ENCODE results near the gene RELN. TPM values are rescaled to one million over a fixed set of nuclear protein-coding genes. Genes with fewer than 3 reads are reported as not detected.

RELN gene
- total RNA-seq, 4 donors from 2014 or later = 0.02 to 0.73 (median 0.39) TPM; not detected in 1

DNA sequence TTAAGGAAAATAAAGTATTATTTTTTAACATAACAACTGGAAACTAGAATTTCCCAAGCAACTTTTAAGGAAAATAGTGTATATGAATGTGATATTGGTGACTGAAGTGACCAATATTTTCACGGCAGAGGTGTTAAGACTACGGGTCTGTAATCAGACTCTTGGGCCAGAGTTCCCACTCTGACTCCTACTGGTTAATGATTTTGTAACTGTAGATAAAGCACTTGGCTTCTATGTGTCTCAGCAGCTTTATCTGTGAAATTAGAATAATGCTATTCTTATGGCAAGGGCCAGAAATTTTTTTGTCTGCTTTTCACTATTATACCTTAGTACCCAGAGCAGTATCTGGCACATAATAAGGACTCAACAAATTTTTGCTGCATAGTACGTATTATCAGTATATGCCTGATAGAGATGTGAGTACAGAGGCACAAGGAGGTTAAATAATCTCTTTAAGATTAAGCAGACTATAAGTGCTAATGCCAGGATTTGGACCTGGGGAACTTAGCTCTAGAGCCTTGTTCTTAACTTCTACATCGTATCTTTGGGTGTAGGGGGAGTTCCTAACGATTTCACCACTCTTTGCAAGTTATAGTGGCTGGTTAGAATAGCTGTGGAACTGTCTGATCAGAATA, 357.3 kb downstream of the RELN start:
- Histone ChIP-seq H3K4me3 (no peak overlapping the region), H3K36me3 (no peaks in the 10 kb centered on the region), H3K27me3 (no peaks in the 10 kb centered on the region), H3K4me1 (no peaks in the 10 kb centered on the region), H3K9me3 (no peaks in the 10 kb centered on the region), H3K27ac (no peak overlapping the region)
- in situ Hi-C loops (cut with MboI; ENCODE audit: low sequenced_read_pairs in 4 of 4) (no loop called here), intact Hi-C loops (cut with DNase I; ENCODE audit: low total_unique reads) (no loop called here)
- TF ChIP-seq, protein P1, sequence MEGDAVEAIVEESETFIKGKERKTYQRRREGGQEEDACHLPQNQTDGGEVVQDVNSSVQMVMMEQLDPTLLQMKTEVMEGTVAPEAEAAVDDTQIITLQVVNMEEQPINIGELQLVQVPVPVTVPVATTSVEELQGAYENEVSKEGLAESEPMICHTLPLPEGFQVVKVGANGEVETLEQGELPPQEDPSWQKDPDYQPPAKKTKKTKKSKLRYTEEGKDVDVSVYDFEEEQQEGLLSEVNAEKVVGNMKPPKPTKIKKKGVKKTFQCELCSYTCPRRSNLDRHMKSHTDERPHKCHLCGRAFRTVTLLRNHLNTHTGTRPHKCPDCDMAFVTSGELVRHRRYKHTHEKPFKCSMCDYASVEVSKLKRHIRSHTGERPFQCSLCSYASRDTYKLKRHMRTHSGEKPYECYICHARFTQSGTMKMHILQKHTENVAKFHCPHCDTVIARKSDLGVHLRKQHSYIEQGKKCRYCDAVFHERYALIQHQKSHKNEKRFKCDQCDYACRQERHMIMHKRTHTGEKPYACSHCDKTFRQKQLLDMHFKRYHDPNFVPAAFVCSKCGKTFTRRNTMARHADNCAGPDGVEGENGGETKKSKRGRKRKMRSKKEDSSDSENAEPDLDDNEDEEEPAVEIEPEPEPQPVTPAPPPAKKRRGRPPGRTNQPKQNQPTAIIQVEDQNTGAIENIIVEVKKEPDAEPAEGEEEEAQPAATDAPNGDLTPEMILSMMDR (IDR thresholded peaks at IDR 0.05 in 4 of 5, conservative IDR thresholded peaks at IDR 0.05 in 1 of 5) = no peak
- TF ChIP-seq POLR2A (IDR thresholded peaks at IDR 0.05) = no peak
- no peak for DNase-seq
- no peak for ATAC-seq

DNA sequence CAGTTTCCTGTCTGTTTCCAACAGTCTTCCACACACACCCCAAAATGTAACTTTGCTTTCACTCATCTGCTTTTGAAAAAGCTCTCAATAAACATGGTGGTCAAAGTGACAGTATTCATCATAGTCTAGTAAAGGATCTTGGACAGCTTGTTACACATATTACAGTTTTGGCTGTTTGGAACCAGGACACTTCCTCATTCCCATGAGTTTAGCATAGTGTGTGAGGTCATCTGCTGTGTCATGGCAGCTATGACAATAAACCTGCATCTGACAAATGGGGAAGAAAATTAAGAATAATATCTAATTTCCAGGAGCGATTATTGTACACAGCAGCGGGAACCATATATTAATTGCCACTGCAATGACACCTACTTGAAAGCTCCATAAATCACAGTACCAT, 359.1 kb downstream of the RELN start:
- Histone ChIP-seq H3K27me3 (no peaks in the 10 kb centered on the region), H3K4me3 (no peak overlapping the region), H3K36me3 (no peaks in the 10 kb centered on the region), H3K27ac (no peak overlapping the region), H3K9me3 (no peaks in the 10 kb centered on the region), H3K4me1 (no peaks in the 10 kb centered on the region)
- intact Hi-C loops (cut with DNase I; ENCODE audit: low total_unique reads) = no loop called here
- no peak for TF ChIP-seq POLR2A (IDR thresholded peaks at IDR 0.05)
- TF ChIP-seq, protein P1 (IDR thresholded peaks at IDR 0.05 in 4 of 5, conservative IDR thresholded peaks at IDR 0.05 in 1 of 5) = no peak
- in situ Hi-C loops (cut with MboI; ENCODE audit: low sequenced_read_pairs in 4 of 4) = no loop called here
- ATAC-seq (no peak), DNase-seq (no peak)

DNA sequence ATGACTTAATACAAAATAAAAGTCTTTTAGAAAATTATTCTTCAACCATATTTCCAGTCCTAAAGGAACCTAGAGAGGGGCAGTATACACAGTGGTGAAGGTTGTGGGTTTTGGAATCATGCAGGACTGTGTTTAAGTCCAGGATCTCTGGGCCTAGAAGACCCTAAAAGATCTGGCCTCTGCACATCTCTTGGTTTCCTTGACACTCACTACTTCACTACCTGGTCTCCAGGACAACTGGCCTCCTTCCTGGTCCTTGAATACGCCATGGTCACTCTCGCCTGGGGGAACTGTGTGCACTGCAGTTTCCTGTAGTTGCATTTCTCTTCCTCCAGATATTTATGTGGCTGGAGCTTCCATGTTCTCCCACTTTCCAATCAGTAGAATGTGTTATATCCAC, 360.7 kb downstream of the RELN start:
- intact Hi-C loops (cut with DNase I; ENCODE audit: low total_unique reads) (no loop called here), in situ Hi-C loops (cut with MboI; ENCODE audit: low sequenced_read_pairs in 4 of 4) (no loop called here)
- Histone ChIP-seq H3K9me3 (no peaks in the 10 kb centered on the region), H3K36me3 (no peaks in the 10 kb centered on the region), H3K27me3 (no peaks in the 10 kb centered on the region), H3K4me3 (no peak overlapping the region), H3K4me1 (no peaks in the 10 kb centered on the region), H3K27ac (no peak overlapping the region)
- TF ChIP-seq, protein P1 (IDR thresholded peaks at IDR 0.05 in 4 of 5, conservative IDR thresholded peaks at IDR 0.05 in 1 of 5) = no peak
- no peak for TF ChIP-seq POLR2A (IDR thresholded peaks at IDR 0.05)
- no peak for ATAC-seq
- DNase-seq = no peak

DNA sequence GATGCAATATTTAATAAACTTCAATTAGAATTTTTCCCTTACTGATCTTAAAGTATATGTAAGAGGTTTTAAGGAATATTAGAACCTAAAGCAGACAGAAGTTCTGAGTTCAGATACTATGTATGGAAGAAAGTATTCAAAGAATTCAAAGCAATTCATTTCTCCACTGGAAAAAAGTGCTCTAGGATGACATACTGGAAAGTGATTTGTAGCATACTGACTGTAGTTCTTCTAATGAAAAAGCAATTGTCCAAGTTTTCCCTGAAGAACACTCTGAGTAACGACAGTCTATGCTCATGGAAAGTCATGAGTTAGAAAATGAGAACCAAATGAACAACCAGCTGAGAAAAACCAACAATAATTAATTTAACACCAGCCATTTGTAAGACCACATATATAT, 362.7 kb downstream of the RELN start:
- no peak for TF ChIP-seq POLR2A (IDR thresholded peaks at IDR 0.05)
- TF ChIP-seq, protein P1 (IDR thresholded peaks at IDR 0.05 in 4 of 5, conservative IDR thresholded peaks at IDR 0.05 in 1 of 5) = no peak
- intact Hi-C loops (cut with DNase I; ENCODE audit: low total_unique reads) = no loop called here
- ATAC-seq = no peak
- Histone ChIP-seq H3K27me3 (no peaks in the 10 kb centered on the region), H3K4me1 (no peaks in the 10 kb centered on the region), H3K27ac (no peak overlapping the region), H3K36me3 (no peaks in the 10 kb centered on the region), H3K9me3 (no peaks in the 10 kb centered on the region), H3K4me3 (no peak overlapping the region)
- in situ Hi-C loops (cut with MboI; ENCODE audit: low sequenced_read_pairs in 4 of 4) = no loop called here
- DNase-seq = no peak

DNA sequence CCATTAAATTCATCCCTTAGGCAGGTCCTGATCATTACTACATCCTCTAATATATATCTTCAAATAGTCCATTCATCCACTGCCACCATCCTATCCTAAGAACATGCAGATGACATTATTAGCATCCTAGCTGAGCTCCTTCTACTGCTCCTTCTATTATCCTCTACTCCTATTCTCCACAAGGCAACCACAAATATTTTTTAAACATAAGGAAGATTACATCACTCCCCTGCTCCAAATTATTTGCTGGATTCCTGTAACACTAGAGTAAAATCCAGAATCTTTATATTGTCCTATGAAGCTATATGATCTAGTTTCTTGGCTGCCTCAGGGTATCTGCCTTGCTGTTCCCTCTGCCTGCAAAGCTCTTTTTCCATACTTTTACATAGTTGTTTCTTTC, 367.2 kb downstream of the RELN start:
- Histone ChIP-seq H3K27me3 (no peaks in the 10 kb centered on the region), H3K27ac (no peak overlapping the region), H3K36me3 (no peaks in the 10 kb centered on the region), H3K4me3 (no peak overlapping the region), H3K4me1 (no peaks in the 10 kb centered on the region), H3K9me3 (no peaks in the 10 kb centered on the region)
- intact Hi-C loops (cut with DNase I; ENCODE audit: low total_unique reads) = no loop called here
- in situ Hi-C loops (cut with MboI; ENCODE audit: low sequenced_read_pairs in 4 of 4) = no loop called here
- TF ChIP-seq, protein P1 (IDR thresholded peaks at IDR 0.05 in 4 of 5, conservative IDR thresholded peaks at IDR 0.05 in 1 of 5) = no peak
- no peak for TF ChIP-seq POLR2A (IDR thresholded peaks at IDR 0.05)
- ATAC-seq (no peak), DNase-seq (no peak)

All from gastrocnemius medialis (tissue), 4 donors.